Stomach smooth muscle (tissue), 2 donors: ENCODE results near the gene SLC16A9.
"Not testable (repeated sequence)": the region's sequence is repeated elsewhere in the genome, so short reads cannot be mapped to it uniquely, and the experiment has no call there.

Source experiments
- H3K27ac ChIP-seq: one replicate; pipeline ENCODE4 v1.7.0; 2013; ENCODE audit warnings: mild to moderate bottlenecking, low read length, inconsistent platforms
- H3K27me3 ChIP-seq, 2 donors: one replicate each; pipeline ENCODE4 v1.7.0; 2013; ENCODE audit warnings: low read length in 2 of 2; ENCODE audit not compliant: insufficient read depth in 2 of 2, control insufficient read depth in 1 of 2
- H3K36me3 ChIP-seq, 2 donors: one replicate each; pipeline ENCODE4 v1.7.0; 2013; ENCODE audit warnings: low read length in 2 of 2; ENCODE audit not compliant: control insufficient read depth in 2 of 2, insufficient read depth in 2 of 2
- H3K4me1 ChIP-seq: one replicate; pipeline ENCODE4 v1.7.0; 2013; ENCODE audit warnings: low read length; ENCODE audit not compliant: control insufficient read depth, insufficient read depth
- H3K4me3 ChIP-seq, 2 donors: one replicate each; pipeline ENCODE4 v1.7.0; 2013; ENCODE audit warnings: low read length in 2 of 2
- H3K9ac ChIP-seq, 2 donors: one replicate each; pipeline ENCODE4 v1.7.0; 2013; ENCODE audit warnings: low read length in 2 of 2, mild to moderate bottlenecking in 1 of 2
- H3K9me3 ChIP-seq, 2 donors: one replicate each; pipeline ENCODE4 v1.7.0; 2013; ENCODE audit warnings: low read length in 2 of 2; ENCODE audit not compliant: control insufficient read depth in 2 of 2
- donor health status: healthy.
- donor health status: Pancreatic carcinoma.

SLC16A9 gene

GRCh38 chr10:59648711-59649201 lies 60.9 kb downstream of the SLC16A9 start:
- H3K27me3 ChIP-seq, result no peaks in the 10 kb centered on the region
- H3K4me3 ChIP-seq, result no peak overlapping the region
- H3K9ac ChIP-seq, result no peak overlapping the region
- no peaks in the 10 kb centered on the region for H3K9me3 ChIP-seq
- no peaks in the 10 kb centered on the region for H3K36me3 ChIP-seq
- no peak overlapping the region for H3K27ac ChIP-seq
- H3K4me1 ChIP-seq, result no peaks in the 10 kb centered on the region

GRCh38 chr10:59644841-59645240 lies 64.8 kb downstream of the SLC16A9 start:
- H3K4me1 ChIP-seq, result no peaks in the 10 kb centered on the region
- H3K9ac ChIP-seq, result no peak overlapping the region
- no peaks in the 10 kb centered on the region for H3K9me3 ChIP-seq
- H3K27ac ChIP-seq, result no peak overlapping the region
- no peak overlapping the region for H3K4me3 ChIP-seq
- H3K36me3 ChIP-seq, result no peaks in the 10 kb centered on the region
- no peaks in the 10 kb centered on the region for H3K27me3 ChIP-seq

DNA sequence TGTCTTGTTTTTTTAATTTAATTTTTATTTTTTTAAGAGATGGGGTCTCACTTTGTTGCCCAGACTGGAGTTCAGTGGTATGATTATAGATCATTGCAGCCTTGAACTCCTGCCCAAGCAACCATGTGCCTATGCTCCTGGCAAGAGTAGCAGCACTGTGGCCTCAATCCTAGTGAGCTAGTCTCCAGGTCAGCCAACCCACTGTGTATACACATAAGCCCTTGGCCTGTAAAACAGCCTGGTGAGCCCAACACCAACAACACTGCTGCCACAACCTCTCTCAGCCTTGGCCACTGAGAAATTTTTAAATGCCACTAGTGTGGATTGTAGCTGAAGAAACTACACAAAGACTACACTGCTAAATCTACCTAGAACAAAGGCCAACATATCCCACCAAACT lies 68.0 kb downstream of the SLC16A9 start:
- not testable (repeated sequence) for H3K9me3 ChIP-seq, H3K9ac ChIP-seq, H3K4me1 ChIP-seq, H3K36me3 ChIP-seq, H3K27me3 ChIP-seq, H3K4me3 ChIP-seq, H3K27ac ChIP-seq

DNA sequence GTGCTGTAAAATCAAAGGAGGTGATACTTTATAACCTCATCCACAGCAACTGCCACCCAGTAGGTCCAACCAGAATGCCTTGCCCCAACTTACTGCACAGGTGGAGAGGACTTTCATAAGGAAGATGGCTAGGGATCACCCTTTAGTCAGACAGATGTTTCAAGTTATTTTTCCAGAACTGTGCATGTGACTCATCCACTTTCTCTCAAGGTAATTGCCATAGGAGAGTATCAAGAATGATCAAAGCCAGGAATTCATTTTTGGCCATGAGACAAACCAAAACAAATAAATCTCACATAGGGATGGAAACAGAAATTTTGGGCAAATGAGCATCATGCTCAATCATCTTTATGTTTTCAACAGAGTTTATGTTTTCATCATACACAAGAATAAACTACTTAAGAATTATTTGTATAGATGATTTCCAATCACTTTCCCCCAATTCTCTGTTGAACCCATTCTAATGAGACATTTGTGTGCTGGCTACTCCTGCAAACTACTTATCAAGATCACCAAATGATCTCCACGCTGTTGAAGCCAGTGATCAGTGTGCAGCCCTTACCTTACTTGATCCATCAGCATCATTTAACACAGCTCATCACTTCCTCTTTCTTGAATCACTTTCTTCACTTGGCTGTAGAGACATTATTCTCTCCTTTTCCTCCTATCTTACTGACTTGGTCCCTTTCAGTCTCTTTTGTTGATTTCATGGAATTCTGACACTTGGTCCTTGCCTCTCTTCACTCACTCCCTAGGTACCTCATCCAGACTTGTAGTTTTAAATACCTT lies 74.0 kb downstream of the SLC16A9 start:
- Histone ChIP-seq H3K9me3 (no peaks in the 10 kb centered on the region), H3K36me3 (no peaks in the 10 kb centered on the region), H3K4me3 (no peak overlapping the region), H3K9ac (no peak overlapping the region), H3K4me1 (no peaks in the 10 kb centered on the region), H3K27me3 (no peaks in the 10 kb centered on the region), H3K27ac (no peak overlapping the region)

GRCh38 chr10:59634102-59634501 lies 75.5 kb downstream of the SLC16A9 start:
- Histone ChIP-seq H3K36me3 (no peaks in the 10 kb centered on the region), H3K4me3 (no peak overlapping the region), H3K4me1 (no peaks in the 10 kb centered on the region), H3K9me3 (no peaks in the 10 kb centered on the region), H3K27ac (no peak overlapping the region), H3K9ac (no peak overlapping the region), H3K27me3 (no peaks in the 10 kb centered on the region)

GRCh38 chr10:59633063-59633462 lies 76.6 kb downstream of the SLC16A9 start:
- no peak overlapping the region for H3K27ac ChIP-seq
- no peak overlapping the region for H3K4me3 ChIP-seq
- H3K36me3 ChIP-seq, result no peaks in the 10 kb centered on the region
- H3K27me3 ChIP-seq, result no peaks in the 10 kb centered on the region
- H3K4me1 ChIP-seq, result no peaks in the 10 kb centered on the region
- H3K9me3 ChIP-seq, result no peaks in the 10 kb centered on the region
- H3K9ac ChIP-seq, result no peak overlapping the region

DNA sequence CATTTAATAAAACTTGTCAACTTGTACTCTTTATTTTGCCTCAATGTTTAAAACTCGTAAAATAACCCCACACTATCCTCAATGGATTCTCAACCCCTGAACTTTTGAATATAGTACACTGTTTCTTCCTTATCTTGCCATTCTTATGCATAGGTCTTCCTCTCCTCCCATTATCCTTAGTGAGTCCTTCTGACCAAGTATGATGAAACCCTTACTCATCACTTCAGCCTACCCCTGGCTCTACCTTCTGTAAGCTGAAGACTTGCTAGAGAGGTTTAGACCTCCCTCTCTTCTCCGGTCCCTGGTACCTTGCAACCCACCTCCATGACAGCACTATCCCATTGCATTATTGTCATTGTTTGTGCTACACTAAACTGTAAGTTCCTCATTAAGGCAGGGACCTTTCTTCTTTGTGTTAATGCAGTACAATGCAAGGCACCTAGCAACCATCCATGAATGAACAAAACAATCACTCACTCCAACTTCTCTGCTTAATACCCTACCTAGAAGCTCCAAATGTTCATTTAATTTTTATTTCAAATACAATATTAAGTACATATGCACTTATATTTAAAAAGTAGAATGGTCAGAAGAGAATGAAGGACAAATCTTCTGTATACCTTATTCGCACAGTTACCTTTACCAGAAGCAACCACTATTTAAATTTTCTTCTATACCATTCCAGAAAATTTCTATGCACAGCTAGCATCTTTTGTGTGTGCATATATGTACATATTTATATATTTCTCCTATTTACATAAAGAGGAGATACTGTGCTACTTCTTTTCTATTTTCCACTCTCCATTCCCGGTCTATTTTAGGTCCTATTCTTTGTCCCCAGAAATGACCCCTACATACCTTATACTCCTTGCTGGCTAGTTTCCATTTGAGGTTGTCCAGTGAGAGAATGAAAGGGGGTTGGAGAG lies 77.5 kb downstream of the SLC16A9 start:
- H3K9me3 ChIP-seq, result no peaks in the 10 kb centered on the region
- H3K4me3 ChIP-seq, result no peak overlapping the region
- H3K36me3 ChIP-seq, result no peaks in the 10 kb centered on the region
- H3K4me1 ChIP-seq, result no peaks in the 10 kb centered on the region
- H3K9ac ChIP-seq, result no peak overlapping the region
- no peaks in the 10 kb centered on the region for H3K27me3 ChIP-seq
- no peak overlapping the region for H3K27ac ChIP-seq

GRCh38 chr10:59631237-59631636 lies 78.4 kb downstream of the SLC16A9 start:
- H3K4me1 ChIP-seq, result no peaks in the 10 kb centered on the region
- no peaks in the 10 kb centered on the region for H3K9me3 ChIP-seq
- H3K9ac ChIP-seq, result no peak overlapping the region
- no peak overlapping the region for H3K4me3 ChIP-seq
- no peaks in the 10 kb centered on the region for H3K27me3 ChIP-seq
- H3K27ac ChIP-seq, result no peak overlapping the region
- H3K36me3 ChIP-seq, result no peaks in the 10 kb centered on the region

DNA sequence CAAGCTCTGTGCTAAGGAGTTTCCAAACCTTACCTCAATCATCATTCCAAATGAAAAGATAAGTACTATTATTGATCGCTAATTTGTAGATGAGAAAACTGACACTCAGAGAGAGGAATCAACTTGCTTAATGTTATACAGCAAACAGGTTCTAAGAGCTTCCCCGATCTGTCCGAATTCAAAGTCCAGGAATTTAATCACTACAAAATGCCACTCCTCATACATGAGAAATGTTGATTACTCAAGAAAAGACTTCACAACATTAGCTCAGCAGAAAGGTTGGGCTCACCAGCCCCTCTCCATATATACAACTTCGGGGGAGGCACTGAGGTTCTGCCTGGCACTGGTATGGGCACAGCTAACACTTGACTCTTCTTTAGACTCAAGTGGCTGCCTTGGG lies 80.7 kb downstream of the SLC16A9 start:
- Histone ChIP-seq H3K4me1 (peaks cover 6% of the 10 kb centered on the region), H3K4me3 (no peak overlapping the region), H3K36me3 (no peaks in the 10 kb centered on the region), H3K27me3 (no peaks in the 10 kb centered on the region), H3K27ac (no peak overlapping the region), H3K9ac (no peak overlapping the region), H3K9me3 (no peaks in the 10 kb centered on the region)

GRCh38 chr10:59628456-59628855 lies 81.2 kb downstream of the SLC16A9 start:
- Histone ChIP-seq H3K9me3 (no peaks in the 10 kb centered on the region), H3K9ac (no peak overlapping the region), H3K4me1 (peaks cover 6% of the 10 kb centered on the region), H3K27me3 (no peaks in the 10 kb centered on the region), H3K27ac (no peak overlapping the region), H3K36me3 (no peaks in the 10 kb centered on the region), H3K4me3 (no peak overlapping the region)
